Measurements from ENCODE around the gene MYG1.
A peak's percentile ranks its signal among the peaks of the same experiment; 100 is the strongest.
"Not testable (repeated sequence)": the region's sequence is repeated elsewhere in the genome, so short reads cannot be mapped to it uniquely, and the experiment has no call there.

The MYG1 gene

GRCh38 chr12:53268630-53269562 lies 30.6 kb upstream of the MYG1 start:
- no peak for TF ChIP-seq ZNF274 (IDR thresholded peaks at IDR 0.05; ENCODE audit: low read depth, low read length)
- H3K4me3 ChIP-seq (ENCODE audit: low read length) = peak overlapping the region; percentile 67

DNA sequence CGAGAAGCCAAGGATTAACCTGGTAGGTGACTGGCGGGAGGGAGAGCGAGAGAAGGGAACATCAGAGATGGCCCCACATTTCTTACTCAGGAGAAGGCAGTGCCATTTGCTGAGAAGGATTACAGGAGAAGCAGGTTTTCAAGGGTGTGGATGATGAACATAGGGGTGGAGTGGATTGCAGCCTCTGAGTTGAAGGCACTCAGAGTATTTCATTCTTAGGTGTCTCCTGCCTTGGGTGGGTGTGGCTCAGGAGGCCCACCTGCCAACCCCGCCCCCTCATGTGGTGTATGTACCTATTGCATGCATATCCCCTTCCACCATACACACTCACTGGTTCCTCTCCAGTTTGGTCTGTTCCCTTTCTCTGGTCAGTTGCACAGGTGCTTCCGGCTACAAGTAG lies 25.1 kb upstream of the MYG1 start:
- no peak for TF ChIP-seq ZNF274 (IDR thresholded peaks at IDR 0.05; ENCODE audit: low read depth, low read length)
- H3K4me3 ChIP-seq (ENCODE audit: low read length) = no peak overlapping the region

GRCh38 chr12:53276511-53276910 lies 23.0 kb upstream of the MYG1 start:
- TF ChIP-seq ZNF274 (IDR thresholded peaks at IDR 0.05; ENCODE audit: low read depth, low read length) = no peak
- H3K4me3 ChIP-seq (ENCODE audit: low read length) = no peak overlapping the region

DNA sequence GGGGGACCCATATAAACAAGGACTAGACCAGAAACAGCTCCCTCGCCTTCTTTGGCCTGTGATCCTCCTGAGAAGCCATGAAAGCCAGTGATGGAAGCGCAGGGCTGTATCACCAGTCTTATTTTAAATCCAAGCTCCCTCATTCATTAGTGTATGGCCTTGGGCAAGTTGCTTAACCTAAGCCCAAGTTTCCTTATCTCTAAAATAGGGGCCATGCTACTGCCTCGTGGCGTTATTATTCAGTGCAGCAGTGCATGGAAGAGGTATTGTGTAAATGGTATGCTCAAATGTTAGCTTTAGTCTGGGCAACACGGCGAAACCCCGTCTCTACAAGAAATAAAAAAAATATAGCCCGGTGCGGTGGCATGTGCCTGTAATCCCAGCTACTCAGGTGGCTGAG lies 21.5 kb upstream of the MYG1 start:
- no peak overlapping the region for H3K4me3 ChIP-seq (ENCODE audit: low read length)
- TF ChIP-seq ZNF274 (IDR thresholded peaks at IDR 0.05; ENCODE audit: low read depth, low read length) = no peak

- no peak overlapping the region for H3K4me3 ChIP-seq (ENCODE audit: low read length)
- TF ChIP-seq ZNF274 (IDR thresholded peaks at IDR 0.05; ENCODE audit: low read depth, low read length) = no peak
These were observed 20.1 kb upstream of the MYG1 start for GRCh38 chr12:53279283-53279869.

GRCh38 chr12:53279888-53280498 lies 19.5 kb upstream of the MYG1 start:
- no peak overlapping the region for H3K4me3 ChIP-seq (ENCODE audit: low read length)
- no peak for TF ChIP-seq ZNF274 (IDR thresholded peaks at IDR 0.05; ENCODE audit: low read depth, low read length)

DNA sequence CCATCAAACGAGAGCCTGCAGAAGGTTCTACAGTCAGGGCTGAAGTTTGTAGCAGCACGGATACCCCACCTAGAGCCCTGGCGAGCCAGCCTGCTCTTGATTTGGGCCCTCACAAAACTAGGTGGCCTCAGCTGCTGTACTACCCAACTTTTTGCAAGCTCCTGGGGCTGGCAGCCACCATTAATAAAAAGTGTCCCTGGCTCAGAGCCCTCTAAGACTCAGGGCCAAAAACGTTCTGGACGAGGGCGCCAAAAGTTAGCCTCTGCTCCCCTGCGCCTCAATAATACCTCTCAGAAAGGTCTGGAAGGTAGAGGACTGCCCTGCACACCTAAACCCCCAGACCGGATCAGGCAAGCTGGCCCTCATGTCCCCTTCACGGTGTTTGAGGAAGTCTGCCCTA lies 13.0 kb upstream of the MYG1 start:
- no peak overlapping the region for H3K4me3 ChIP-seq (ENCODE audit: low read length)
- no peak for TF ChIP-seq ZNF274 (IDR thresholded peaks at IDR 0.05; ENCODE audit: low read depth, low read length)

- TF ChIP-seq ZNF274 (IDR thresholded peaks at IDR 0.05; ENCODE audit: low read depth, low read length) = no peak
These were observed 11.7 kb upstream of the MYG1 start for GRCh38 chr12:53287741-53288216.

GRCh38 chr12:53288322-53288721 lies 11.2 kb upstream of the MYG1 start:
- H3K4me3 ChIP-seq (ENCODE audit: low read length) = no peak overlapping the region
- no peak for TF ChIP-seq ZNF274 (IDR thresholded peaks at IDR 0.05; ENCODE audit: low read depth, low read length)

More at GRCh38 chr12:53287741-53288216, 11.7 kb upstream of the MYG1 start:
- H3K4me3 ChIP-seq (ENCODE audit: low read length) = no peak overlapping the region

GRCh38 chr12:53289891-53290290 lies 9.6 kb upstream of the MYG1 start:
- no peak overlapping the region for H3K4me3 ChIP-seq (ENCODE audit: low read length)
- TF ChIP-seq ZNF274 (IDR thresholded peaks at IDR 0.05; ENCODE audit: low read depth, low read length) = no peak

DNA sequence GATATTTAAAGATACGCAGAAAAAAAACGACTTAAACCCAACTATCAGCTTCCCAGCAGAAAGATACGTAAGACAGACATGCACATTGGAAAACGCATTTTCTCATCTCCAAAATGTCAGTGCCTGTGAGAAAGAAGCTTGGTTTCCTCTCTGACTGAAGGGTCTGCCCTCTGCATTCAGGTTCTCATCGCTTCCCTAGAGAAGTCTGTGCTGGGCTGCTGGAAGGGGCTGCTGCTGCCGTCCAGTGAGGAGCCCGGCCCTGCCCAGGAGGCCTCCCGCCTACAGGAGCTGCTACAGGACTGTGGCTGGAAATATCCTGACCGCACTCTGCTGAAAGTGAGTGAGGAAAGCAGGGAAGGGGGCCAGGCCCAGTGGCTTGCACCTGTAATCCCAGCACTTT lies 8.8 kb upstream of the MYG1 start:
- TF ChIP-seq ZNF274 (IDR thresholded peaks at IDR 0.05; ENCODE audit: low read depth, low read length) = no peak

GRCh38 chr12:53292426-53292825 lies 7.1 kb upstream of the MYG1 start:
- TF ChIP-seq ZNF274 (IDR thresholded peaks at IDR 0.05; ENCODE audit: low read depth, low read length) = no peak
- no peak overlapping the region for H3K4me3 ChIP-seq (ENCODE audit: low read length)

More for the DNA sequence above, 8.8 kb upstream of the MYG1 start:
- no peak overlapping the region for H3K4me3 ChIP-seq (ENCODE audit: low read length)

- peak within 1 kb of the TSS; percentile 96 for H3K4me3 ChIP-seq (ENCODE audit: low read length)
- no peak for TF ChIP-seq ZNF274 (IDR thresholded peaks at IDR 0.05; ENCODE audit: low read depth, low read length)
These were observed 4.2 kb upstream of the MYG1 start, which contains the start of gene PFDN5 for GRCh38 chr12:53295070-53295890. Gene PFDN5, plus strand, starts transcription at chr12:53295542. Its CDS starts 26 bp downstream, at chr12:53295568.

DNA sequence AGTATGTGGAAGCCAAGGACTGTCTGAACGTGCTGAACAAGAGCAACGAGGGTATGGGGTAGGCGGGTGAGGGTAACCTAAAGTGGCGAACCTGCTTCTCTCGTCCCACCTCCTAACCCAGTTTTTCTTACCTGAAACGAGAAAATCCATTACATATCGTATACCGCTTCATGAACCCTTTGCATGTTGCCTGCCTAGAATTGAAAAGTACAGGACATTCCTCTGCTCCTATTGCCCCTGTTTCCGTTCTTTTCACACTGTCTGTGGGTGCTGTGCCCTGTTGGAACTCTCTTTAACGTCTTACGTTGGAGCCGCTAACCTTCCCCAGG lies 3.6 kb upstream of the MYG1 start:
- no peak for TF ChIP-seq ZNF274 (IDR thresholded peaks at IDR 0.05; ENCODE audit: low read depth, low read length)
- peak overlapping the region; percentile 96 for H3K4me3 ChIP-seq (ENCODE audit: low read length)

- not testable (repeated sequence) for H3K4me3 ChIP-seq (ENCODE audit: low read length)
These were observed 2.4 kb upstream of the MYG1 start for GRCh38 chr12:53297106-53297505.

Data from GM08714 (cell line).